ENCODE data around the gene CPNE9. TPM values are rescaled to one million over a fixed set of nuclear protein-coding genes. Genes with fewer than 3 reads are reported as not detected.
A peak's percentile ranks its signal among the peaks of the same experiment; 100 is the strongest.

The CPNE9 gene
- polyA plus RNA-seq, 4 donors: 0.35 to 0.92 TPM; not detected in 2

GRCh38 chr3:9682096-9682495 is 21.5 kb upstream of the CPNE9 start:
- 52 to 87% (median 67%) methylated on average over 6 of the region's 6 CpGs for WGBS, 3 donors
- peaks cover 22 to 89% (median 25%) of the 10 kb centered on the region in 3 donors for H3K36me3 ChIP-seq (ENCODE audit: control insufficient read depth in 3 of 3, insufficient read depth in 2 of 3, low read depth in 1 of 3, low read length in 3 of 3)
- H3K27me3 ChIP-seq (ENCODE audit: control insufficient read depth in 3 of 3, insufficient read depth in 3 of 3, low read length in 3 of 3): no peaks in the 10 kb centered on the region
- FAIRE-seq (no peak), DNase-seq (no peak)
- H3K4me3 ChIP-seq (ENCODE audit: low read depth in 1 of 3, low read length in 3 of 3): no peak overlapping the region
- peaks cover 0 to 38% (median 5%) of the 10 kb centered on the region in 3 donors for H3K4me1 ChIP-seq (ENCODE audit: control insufficient read depth in 3 of 3, insufficient read depth in 2 of 3, low read depth in 1 of 3, low read length in 2 of 3)
- H3K9me3 ChIP-seq (ENCODE audit: control insufficient read depth in 2 of 2, insufficient read depth in 1 of 2, low read depth in 1 of 2, low read length in 1 of 2): no peaks in the 10 kb centered on the region
- peak overlapping the region in 1 of 3 donors; percentile 74 for H3K27ac ChIP-seq (ENCODE audit: low read depth in 1 of 3, low read length in 2 of 3)

GRCh38 chr3:9683426-9683825 is 20.2 kb upstream of the CPNE9 start:
- peaks cover 20 to 93% (median 26%) of the 10 kb centered on the region in 3 donors for H3K36me3 ChIP-seq (ENCODE audit: control insufficient read depth in 3 of 3, insufficient read depth in 2 of 3, low read depth in 1 of 3, low read length in 3 of 3)
- H3K27ac ChIP-seq (ENCODE audit: low read depth in 1 of 3, low read length in 2 of 3): no peak overlapping the region
- H3K4me3 ChIP-seq (ENCODE audit: low read depth in 1 of 3, low read length in 3 of 3): no peak overlapping the region
- H3K27me3 ChIP-seq (ENCODE audit: control insufficient read depth in 3 of 3, insufficient read depth in 3 of 3, low read length in 3 of 3): no peaks in the 10 kb centered on the region
- no peak for FAIRE-seq
- no peak for DNase-seq
- no peaks in the 10 kb centered on the region for H3K9me3 ChIP-seq (ENCODE audit: control insufficient read depth in 2 of 2, insufficient read depth in 1 of 2, low read depth in 1 of 2, low read length in 1 of 2)
- H3K4me1 ChIP-seq (ENCODE audit: control insufficient read depth in 3 of 3, insufficient read depth in 2 of 3, low read depth in 1 of 3, low read length in 2 of 3): peaks cover 0 to 38% (median 5%) of the 10 kb centered on the region in 3 donors
- 89 to 96% (median 96%) methylated on average over 3 of the region's 3 CpGs for WGBS, 3 donors

GRCh38 chr3:9685216-9686049 is 18.2 kb upstream of the CPNE9 start:
- no peaks in the 10 kb centered on the region for H3K27me3 ChIP-seq (ENCODE audit: control insufficient read depth in 3 of 3, insufficient read depth in 3 of 3, low read length in 3 of 3)
- peaks cover 27 to 93% (median 31%) of the 10 kb centered on the region in 3 donors for H3K36me3 ChIP-seq (ENCODE audit: control insufficient read depth in 3 of 3, insufficient read depth in 2 of 3, low read depth in 1 of 3, low read length in 3 of 3)
- H3K4me3 ChIP-seq (ENCODE audit: low read depth in 1 of 3, low read length in 3 of 3): no peak overlapping the region
- H3K4me1 ChIP-seq (ENCODE audit: control insufficient read depth in 3 of 3, insufficient read depth in 2 of 3, low read depth in 1 of 3, low read length in 2 of 3): peaks cover 0 to 19% (median 5%) of the 10 kb centered on the region in 3 donors
- H3K9me3 ChIP-seq (ENCODE audit: control insufficient read depth in 2 of 2, insufficient read depth in 1 of 2, low read depth in 1 of 2, low read length in 1 of 2): no peaks in the 10 kb centered on the region
- no peak overlapping the region for H3K27ac ChIP-seq (ENCODE audit: low read depth in 1 of 3, low read length in 2 of 3)
- 95% methylated on average over 18 of the region's 18 CpGs for WGBS, 3 donors
- DNase-seq (no peak), FAIRE-seq (no peak)

GRCh38 chr3:9686050-9686550 is 17.5 kb upstream of the CPNE9 start:
- 90 to 92% (median 91%) methylated on average over 9 of the region's 9 CpGs for WGBS, 3 donors
- Histone ChIP-seq H3K4me1 (ENCODE audit: control insufficient read depth in 3 of 3, insufficient read depth in 2 of 3, low read depth in 1 of 3, low read length in 2 of 3) (peaks cover 0 to 15% (median 4%) of the 10 kb centered on the region in 3 donors), H3K4me3 (ENCODE audit: low read depth in 1 of 3, low read length in 3 of 3) (no peak overlapping the region), H3K36me3 (ENCODE audit: control insufficient read depth in 3 of 3, insufficient read depth in 2 of 3, low read depth in 1 of 3, low read length in 3 of 3) (peaks cover 27 to 92% (median 31%) of the 10 kb centered on the region in 3 donors), H3K27me3 (ENCODE audit: control insufficient read depth in 3 of 3, insufficient read depth in 3 of 3, low read length in 3 of 3) (no peaks in the 10 kb centered on the region), H3K27ac (ENCODE audit: low read depth in 1 of 3, low read length in 2 of 3) (no peak overlapping the region), H3K9me3 (ENCODE audit: control insufficient read depth in 2 of 2, insufficient read depth in 1 of 2, low read depth in 1 of 2, low read length in 1 of 2) (no peaks in the 10 kb centered on the region)
- no peak for FAIRE-seq
- DNase-seq: no peak

- Histone ChIP-seq H3K4me1 (ENCODE audit: control insufficient read depth in 3 of 3, insufficient read depth in 2 of 3, low read depth in 1 of 3, low read length in 2 of 3) (peaks cover 0 to 9% (median 3%) of the 10 kb centered on the region in 3 donors), H3K4me3 (ENCODE audit: low read depth in 1 of 3, low read length in 3 of 3) (no peak overlapping the region), H3K36me3 (ENCODE audit: control insufficient read depth in 3 of 3, insufficient read depth in 2 of 3, low read depth in 1 of 3, low read length in 3 of 3) (peaks cover 27 to 95% (median 31%) of the 10 kb centered on the region in 3 donors), H3K9me3 (ENCODE audit: control insufficient read depth in 2 of 2, insufficient read depth in 1 of 2, low read depth in 1 of 2, low read length in 1 of 2) (no peaks in the 10 kb centered on the region), H3K27ac (ENCODE audit: low read depth in 1 of 3, low read length in 2 of 3) (no peak overlapping the region), H3K27me3 (ENCODE audit: control insufficient read depth in 3 of 3, insufficient read depth in 3 of 3, low read length in 3 of 3) (no peaks in the 10 kb centered on the region)
- DNase-seq (no peak), FAIRE-seq (no peak)
- WGBS, 3 donors: 91 to 97% (median 95%) methylated on average over 3 of the region's 3 CpGs
Observed at GRCh38 chr3:9686703-9687102, 16.9 kb upstream of the CPNE9 start.

- H3K4me3 ChIP-seq (ENCODE audit: low read depth in 1 of 3, low read length in 3 of 3): no peak overlapping the region
- peaks cover 0 to under 1% (median 0%) of the 10 kb centered on the region in 3 donors for H3K4me1 ChIP-seq (ENCODE audit: control insufficient read depth in 3 of 3, insufficient read depth in 2 of 3, low read depth in 1 of 3, low read length in 2 of 3)
- no peak for FAIRE-seq
- no peaks in the 10 kb centered on the region for H3K27me3 ChIP-seq (ENCODE audit: control insufficient read depth in 3 of 3, insufficient read depth in 3 of 3, low read length in 3 of 3)
- DNase-seq: no peak
- WGBS, 3 donors: 92 to 94% (median 93%) methylated on average over 7 of the region's 7 CpGs
- H3K27ac ChIP-seq (ENCODE audit: low read depth in 1 of 3, low read length in 2 of 3): no peak overlapping the region
- peaks cover 27 to 93% (median 31%) of the 10 kb centered on the region in 3 donors for H3K36me3 ChIP-seq (ENCODE audit: control insufficient read depth in 3 of 3, insufficient read depth in 2 of 3, low read depth in 1 of 3, low read length in 3 of 3)
- H3K9me3 ChIP-seq (ENCODE audit: control insufficient read depth in 2 of 2, insufficient read depth in 1 of 2, low read depth in 1 of 2, low read length in 1 of 2): no peaks in the 10 kb centered on the region
Observed at GRCh38 chr3:9687514-9687913, 16.1 kb upstream of the CPNE9 start.

GRCh38 chr3:9688961-9689360 is 14.7 kb upstream of the CPNE9 start:
- H3K27me3 ChIP-seq (ENCODE audit: control insufficient read depth in 3 of 3, insufficient read depth in 3 of 3, low read length in 3 of 3): no peaks in the 10 kb centered on the region
- peaks cover 29 to 86% (median 32%) of the 10 kb centered on the region in 3 donors for H3K36me3 ChIP-seq (ENCODE audit: control insufficient read depth in 3 of 3, insufficient read depth in 2 of 3, low read depth in 1 of 3, low read length in 3 of 3)
- DNase-seq (no peak), FAIRE-seq (no peak)
- H3K9me3 ChIP-seq (ENCODE audit: control insufficient read depth in 2 of 2, insufficient read depth in 1 of 2, low read depth in 1 of 2, low read length in 1 of 2): no peaks in the 10 kb centered on the region
- no peak overlapping the region for H3K27ac ChIP-seq (ENCODE audit: low read depth in 1 of 3, low read length in 2 of 3)
- H3K4me3 ChIP-seq (ENCODE audit: low read depth in 1 of 3, low read length in 3 of 3): no peak overlapping the region
- no peaks in the 10 kb centered on the region for H3K4me1 ChIP-seq (ENCODE audit: control insufficient read depth in 3 of 3, insufficient read depth in 2 of 3, low read depth in 1 of 3, low read length in 2 of 3)
- 90 to 96% (median 93%) methylated on average over 5 of the region's 5 CpGs for WGBS, 3 donors

GRCh38 chr3:9689757-9690156 is 13.9 kb upstream of the CPNE9 start:
- H3K4me1 ChIP-seq (ENCODE audit: control insufficient read depth in 3 of 3, insufficient read depth in 2 of 3, low read depth in 1 of 3, low read length in 2 of 3): no peaks in the 10 kb centered on the region
- H3K36me3 ChIP-seq (ENCODE audit: control insufficient read depth in 3 of 3, insufficient read depth in 2 of 3, low read depth in 1 of 3, low read length in 3 of 3): peaks cover 30 to 83% (median 32%) of the 10 kb centered on the region in 3 donors
- DNase-seq (no peak), FAIRE-seq (no peak)
- no peaks in the 10 kb centered on the region for H3K9me3 ChIP-seq (ENCODE audit: control insufficient read depth in 2 of 2, insufficient read depth in 1 of 2, low read depth in 1 of 2, low read length in 1 of 2)
- no peak overlapping the region for H3K27ac ChIP-seq (ENCODE audit: low read depth in 1 of 3, low read length in 2 of 3)
- no peak overlapping the region for H3K4me3 ChIP-seq (ENCODE audit: low read depth in 1 of 3, low read length in 3 of 3)
- 95 to 99% (median 97%) methylated on average over 4 of the region's 4 CpGs for WGBS, 3 donors
- H3K27me3 ChIP-seq (ENCODE audit: control insufficient read depth in 3 of 3, insufficient read depth in 3 of 3, low read length in 3 of 3): no peaks in the 10 kb centered on the region
